GM12801 (cell line): ENCODE measurements around the gene TWIST1.

Source experiments
- CTCF ChIP-seq: IDR thresholded peaks from one replicate; pipeline ENCODE4 v1.5.1; 2011; ENCODE audit warnings: control low read depth; ENCODE audit not compliant: insufficient read length; ENCODE audit errors: extremely low read depth

TWIST1 gene

GRCh38 chr7:19139706-19140327, 22.4 kb upstream of the TWIST1 start:
- no peak for TF ChIP-seq CTCF

DNA sequence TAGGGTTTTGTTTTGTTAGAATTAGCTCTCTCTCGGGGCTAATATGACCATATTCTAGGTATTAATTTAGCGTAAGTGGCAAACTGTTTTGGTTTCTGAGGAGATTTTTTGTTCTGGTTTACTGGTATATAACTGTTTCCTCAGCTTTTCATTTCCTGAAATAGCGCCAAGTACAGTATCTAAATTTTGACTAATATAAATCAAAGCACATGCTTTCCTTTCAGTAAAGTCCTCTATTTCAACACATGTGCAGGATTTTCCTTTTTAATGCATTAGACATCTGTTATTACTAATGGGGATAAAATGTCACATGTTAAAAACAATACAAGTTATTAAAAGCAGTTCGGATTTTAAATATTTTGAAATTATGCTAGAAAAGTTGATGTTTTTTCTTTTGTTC, 16.4 kb upstream of the TWIST1 start:
- no peak for TF ChIP-seq CTCF

DNA sequence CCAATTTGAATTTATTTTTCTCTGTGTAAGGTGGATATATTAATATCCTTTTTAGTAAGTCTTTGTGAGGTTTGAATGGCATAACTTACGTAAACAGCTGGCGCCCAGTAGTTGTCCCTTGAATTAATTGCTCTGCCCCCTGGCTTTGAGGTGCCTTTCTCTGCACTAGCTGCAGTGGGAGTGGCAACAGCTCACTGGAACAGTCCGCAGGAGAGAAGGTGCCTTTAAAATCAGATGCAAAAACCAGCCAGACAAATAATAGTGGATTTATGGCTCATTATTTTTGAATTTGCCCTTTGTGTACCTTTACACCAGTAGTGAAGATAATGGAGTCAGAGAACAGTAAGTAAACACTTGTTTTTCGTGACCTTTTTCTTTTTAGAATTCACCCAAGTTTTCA, 16.0 kb upstream of the TWIST1 start:
- no peak for TF ChIP-seq CTCF

DNA sequence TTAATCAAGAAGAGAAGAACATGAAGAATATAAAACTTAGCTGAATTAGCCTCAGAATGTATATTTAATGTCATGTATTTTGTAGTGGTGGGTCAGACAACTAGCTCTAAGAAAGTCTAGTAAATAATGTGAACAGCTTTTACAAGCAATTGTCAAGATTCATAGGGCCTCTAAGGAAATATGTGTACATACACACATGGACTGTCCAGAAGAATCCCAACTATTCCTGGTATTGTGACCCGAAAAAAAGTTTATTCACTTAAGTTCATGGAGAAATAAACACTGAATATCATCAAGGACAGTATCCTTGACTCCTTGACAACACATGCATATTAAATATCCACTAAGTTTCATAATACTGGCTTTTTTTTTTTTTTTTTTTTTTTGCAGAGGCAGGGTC, 11.4 kb upstream of the TWIST1 start:
- no peak for TF ChIP-seq CTCF

- no peak for TF ChIP-seq CTCF
Measured at GRCh38 chr7:19121977-19122588, 4.6 kb upstream of the TWIST1 start.

- no peak for TF ChIP-seq CTCF
Measured at GRCh38 chr7:19119870-19120486, 2.5 kb upstream of the TWIST1 start.

GRCh38 chr7:19119372-19119771, 1.9 kb upstream of the TWIST1 start:
- no peak for TF ChIP-seq CTCF
